ENCODE results near the gene ATP2C2.

- no peak for TF ChIP-seq CTCF (IDR thresholded peaks at IDR 0.05; ENCODE audit: low read length)
- TF ChIP-seq EZH2 (IDR thresholded peaks at IDR 0.05; ENCODE audit: borderline replicate concordance, low read length): no peak
Measured at GRCh38 chr16:84380405-84380804, 12.1 kb downstream of the ATP2C2 start.

Data from OCI-LY1 (cell line).